ENCODE results near the gene EIF3CL.
A peak's percentile ranks its signal among the peaks of the same experiment; 100 is the strongest.
"Not testable (repeated sequence)": the region's sequence is repeated elsewhere in the genome, so short reads cannot be mapped to it uniquely, and the experiment has no call there.

The EIF3CL gene

DNA sequence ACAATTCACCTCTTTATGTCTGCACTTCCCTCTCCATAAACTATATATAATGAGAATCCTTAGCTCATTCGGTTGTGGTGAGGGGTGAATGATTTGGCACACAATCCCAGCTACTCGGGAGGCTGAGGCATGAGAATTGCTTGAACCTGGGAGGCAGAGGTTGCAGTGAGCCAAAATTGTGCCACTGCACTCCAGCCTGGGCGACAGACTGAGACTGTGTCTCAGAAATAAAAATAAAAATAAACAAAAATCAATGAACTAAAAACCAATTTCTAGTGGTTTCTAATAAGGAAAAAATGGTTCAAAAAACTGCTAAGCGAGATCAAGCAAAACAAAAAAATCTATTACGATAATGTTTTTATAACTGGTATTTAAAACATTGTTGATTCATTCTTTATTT lies 40.2 kb downstream of the EIF3CL start, which contains the start of gene NPIPB6:
TSS of gene NPIPB6 (minus strand) at position 101 of the 400 bp plus-strand sequence. CDS start 686 bp downstream, outside the sequence.
- DNase-seq = not testable (repeated sequence)

DNA sequence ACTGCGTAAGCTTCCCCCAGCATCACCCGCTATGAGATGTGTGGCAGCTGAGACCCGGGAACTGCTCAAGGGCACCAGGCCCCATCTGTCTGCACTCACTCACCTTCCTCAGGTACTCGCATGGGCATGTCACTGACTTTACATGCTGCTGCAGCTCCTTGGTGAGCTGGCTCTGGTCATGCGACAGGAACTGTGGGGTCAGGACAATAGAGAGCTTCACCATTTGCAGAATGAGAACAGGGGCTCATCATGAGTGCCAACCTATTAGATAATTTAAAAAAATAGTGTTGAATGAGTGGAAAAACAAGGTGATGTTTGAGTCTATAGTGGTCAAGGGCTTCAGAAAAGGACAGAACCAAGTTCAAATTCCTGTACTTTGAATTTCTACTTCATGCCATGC lies 41.0 kb downstream of the EIF3CL start:
- DNase-seq = not testable (repeated sequence)

DNA sequence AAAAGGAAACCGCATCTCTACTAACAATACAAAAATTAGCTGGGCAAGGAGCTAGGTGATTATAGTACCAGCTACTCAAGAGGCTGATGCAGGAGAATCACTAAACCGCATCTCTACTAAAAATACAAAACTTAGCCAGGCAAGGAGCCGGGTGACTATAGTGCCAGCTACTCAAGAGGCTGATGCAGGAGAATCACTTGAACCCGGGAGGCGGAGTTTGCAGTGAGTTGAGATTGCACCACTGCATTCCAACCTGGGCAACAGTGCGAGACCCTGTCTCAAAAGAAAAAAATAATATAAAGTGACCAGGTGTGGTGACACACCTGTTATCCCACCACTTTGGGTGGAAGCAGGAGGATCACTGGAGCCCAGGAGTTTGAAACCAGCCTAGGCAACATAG lies 65.4 kb downstream of the EIF3CL start:
- DNase-seq = not testable (repeated sequence)

DNA sequence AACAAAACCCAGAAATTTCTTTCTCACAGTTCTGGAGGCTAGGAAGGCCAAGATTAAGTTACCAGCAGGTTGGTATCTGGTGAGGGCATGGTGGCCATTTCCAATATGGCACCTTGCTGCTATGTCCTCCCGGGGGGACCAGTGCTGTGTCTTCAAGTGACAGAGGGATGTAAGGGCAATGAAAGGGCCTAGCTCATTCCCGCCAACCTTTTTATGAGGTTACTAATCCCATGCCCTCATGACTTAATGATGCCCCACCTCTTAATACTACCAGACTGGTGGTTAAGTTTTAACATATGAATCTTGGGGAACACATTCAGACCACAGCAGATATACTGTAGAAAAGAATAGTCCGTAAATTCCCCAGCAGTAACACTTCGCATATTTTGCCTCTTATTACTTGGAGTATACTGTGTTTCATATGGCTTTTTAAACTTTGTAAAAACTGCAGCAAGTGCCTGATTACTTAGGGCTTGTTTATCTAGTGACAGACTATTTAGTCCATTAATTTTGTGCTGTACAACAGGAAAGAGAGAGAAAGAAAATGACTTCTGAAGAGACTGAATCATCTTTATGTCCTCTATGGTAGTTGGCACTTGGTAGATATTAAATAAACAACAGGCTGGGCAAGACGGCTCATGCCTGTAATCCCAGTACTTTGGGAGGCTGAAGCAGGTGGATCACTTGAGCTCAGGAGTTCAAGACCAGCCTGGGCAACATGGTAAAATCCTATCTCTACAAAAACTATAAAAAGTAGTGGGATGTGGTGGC lies 66.5 kb downstream of the EIF3CL start:
- DNase-seq = not testable (repeated sequence)

DNA sequence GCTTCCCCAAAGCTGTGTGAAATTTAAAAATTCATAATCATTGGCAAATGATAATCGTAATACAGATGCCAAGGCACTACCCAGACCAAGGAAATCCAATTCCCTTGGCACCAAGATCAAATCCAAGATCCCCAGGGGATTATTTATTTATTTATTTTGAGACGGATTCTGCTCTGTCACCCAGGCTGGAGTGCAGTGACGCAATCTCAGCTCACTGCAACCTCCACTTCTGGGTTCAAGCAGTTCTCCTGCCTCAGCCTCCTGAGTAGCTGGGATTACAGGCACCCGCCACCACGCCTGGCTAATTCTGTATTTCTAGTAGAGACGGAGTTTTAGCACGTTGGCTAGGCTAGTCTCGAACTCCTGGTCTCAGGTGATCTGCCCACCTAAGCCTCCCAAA lies 68.0 kb downstream of the EIF3CL start:
- DNase-seq = not testable (repeated sequence)

DNA sequence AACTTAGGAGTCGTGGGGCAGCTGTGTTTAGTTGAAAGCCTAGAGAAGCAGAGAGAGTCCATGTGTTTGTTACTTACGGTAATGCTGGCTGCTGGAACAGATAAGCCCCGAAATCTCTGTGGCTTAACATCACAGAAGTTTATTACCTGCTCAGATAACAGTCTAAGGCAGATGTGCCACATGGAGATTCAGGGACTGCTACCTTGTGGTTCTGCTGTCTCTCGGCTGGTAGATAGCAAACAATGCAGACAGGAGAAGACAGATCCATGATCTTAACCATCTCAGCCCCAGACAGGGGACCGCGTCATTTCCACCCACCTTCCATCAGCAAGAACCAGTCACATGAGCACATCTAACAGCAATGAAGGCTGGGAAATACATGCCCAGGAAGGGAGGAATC lies 71.0 kb downstream of the EIF3CL start:
- peak; percentile 15 for DNase-seq

DNA sequence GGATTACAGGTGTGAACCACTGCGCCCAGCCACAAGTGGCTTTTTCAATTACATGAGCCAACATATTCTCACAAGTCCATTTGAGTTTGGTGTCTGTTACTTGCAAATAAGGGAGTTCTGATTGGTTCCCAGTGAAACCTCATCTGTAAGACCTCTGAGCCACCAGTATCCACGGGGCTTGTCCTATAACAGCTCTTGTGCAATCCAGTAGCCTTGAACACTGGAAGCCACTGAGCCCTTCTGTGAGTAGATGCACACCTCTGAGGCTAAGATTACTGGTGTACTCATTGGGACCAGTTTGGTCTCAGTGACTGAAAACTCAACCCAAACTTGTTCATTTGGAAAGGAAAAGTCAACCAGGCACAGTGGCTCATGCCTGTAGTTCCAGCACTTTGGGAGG lies 72.7 kb downstream of the EIF3CL start:
- DNase-seq = not testable (repeated sequence)

DNA sequence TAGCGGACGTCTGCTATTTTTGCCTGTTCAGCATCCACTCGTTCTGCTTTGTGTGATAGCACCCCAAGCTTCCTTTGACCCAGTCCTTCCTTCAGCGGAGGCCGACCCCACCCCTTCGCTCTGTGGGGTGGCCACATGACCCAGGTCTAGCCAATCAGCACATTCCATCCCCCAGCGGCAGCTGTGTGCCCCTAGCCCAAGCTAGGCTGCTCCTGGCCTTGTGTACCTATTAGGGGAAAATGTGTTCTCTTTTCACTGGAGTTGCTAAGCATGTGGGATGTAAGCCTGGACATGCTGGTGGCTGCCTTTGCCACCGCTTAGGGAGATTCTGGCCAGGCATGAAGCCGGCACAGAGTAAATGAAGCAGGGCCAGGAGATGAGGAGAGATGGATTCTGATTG lies 73.4 kb downstream of the EIF3CL start:
- DNase-seq = peak; percentile 79
